Measurements from ENCODE around the gene RBMS3. TPM values are rescaled to one million over a fixed set of nuclear protein-coding genes. Genes with fewer than 3 reads are reported as not detected.

The RBMS3 gene
- total RNA-seq, 1 experiment from 2014 or later, result 1.3 TPM

- no peaks in the 10 kb centered on the region for H3K27me3 Mint-ChIP-seq (ENCODE audit: unreplicated experiment)
- no peak for TF ChIP-seq CTCF (IDR thresholded peaks at IDR 0.05; ENCODE audit: unreplicated experiment)
- DNase-seq, result no peak
- no peaks in the 10 kb centered on the region for H3K36me3 Mint-ChIP-seq (ENCODE audit: insufficient read depth, unreplicated experiment)
- no peak overlapping the region for H3K4me3 Mint-ChIP-seq (ENCODE audit: low read depth, unreplicated experiment)
- intact Hi-C loops (cut with micrococcal nuclease; ENCODE audit: unreplicated experiment), result no loop called here
- H3K9me3 Mint-ChIP-seq (ENCODE audit: low read depth, unreplicated experiment), result no peaks in the 10 kb centered on the region
- peaks cover 14% of the 10 kb centered on the region for H3K4me1 Mint-ChIP-seq (ENCODE audit: low read depth, unreplicated experiment)
- no peak overlapping the region for H3K27ac Mint-ChIP-seq (ENCODE audit: unreplicated experiment)
- BruUV-seq (replicated peaks), result no TSS peak
- CTCF ChIA-PET, result no interaction called here
Measured at GRCh38 chr3:30020380-30020779, 739.5 kb downstream of the RBMS3 start.

- no peak overlapping the region for H3K4me3 Mint-ChIP-seq (ENCODE audit: low read depth, unreplicated experiment)
- intact Hi-C loops (cut with micrococcal nuclease; ENCODE audit: unreplicated experiment), result no loop called here
- H3K27me3 Mint-ChIP-seq (ENCODE audit: unreplicated experiment), result no peaks in the 10 kb centered on the region
- CTCF ChIA-PET, result interaction anchor here (1.4 kb wide), 1 partner anchor 97 kb away, joined by 3 read pairs; no protein-coding TSS in a partner anchor
- H3K9me3 Mint-ChIP-seq (ENCODE audit: low read depth, unreplicated experiment), result no peaks in the 10 kb centered on the region
- no peaks in the 10 kb centered on the region for H3K36me3 Mint-ChIP-seq (ENCODE audit: insufficient read depth, unreplicated experiment)
- no peak for DNase-seq
- TF ChIP-seq CTCF (IDR thresholded peaks at IDR 0.05; ENCODE audit: unreplicated experiment), result no peak
- BruUV-seq (replicated peaks), result no TSS peak
- no peaks in the 10 kb centered on the region for H3K4me1 Mint-ChIP-seq (ENCODE audit: low read depth, unreplicated experiment)
- no peak overlapping the region for H3K27ac Mint-ChIP-seq (ENCODE audit: unreplicated experiment)
Measured at GRCh38 chr3:30024466-30024865, 743.6 kb downstream of the RBMS3 start.

GRCh38 chr3:30026851-30027250, 746.0 kb downstream of the RBMS3 start:
- intact Hi-C loops (cut with micrococcal nuclease; ENCODE audit: unreplicated experiment), result no loop called here
- H3K36me3 Mint-ChIP-seq (ENCODE audit: insufficient read depth, unreplicated experiment), result no peaks in the 10 kb centered on the region
- no peak overlapping the region for H3K27ac Mint-ChIP-seq (ENCODE audit: unreplicated experiment)
- TF ChIP-seq CTCF (IDR thresholded peaks at IDR 0.05; ENCODE audit: unreplicated experiment), result no peak
- no peak overlapping the region for H3K4me3 Mint-ChIP-seq (ENCODE audit: low read depth, unreplicated experiment)
- no TSS peak for BruUV-seq (replicated peaks)
- no peaks in the 10 kb centered on the region for H3K9me3 Mint-ChIP-seq (ENCODE audit: low read depth, unreplicated experiment)
- no peak for DNase-seq
- CTCF ChIA-PET, result no interaction called here
- H3K4me1 Mint-ChIP-seq (ENCODE audit: low read depth, unreplicated experiment), result no peaks in the 10 kb centered on the region
- no peaks in the 10 kb centered on the region for H3K27me3 Mint-ChIP-seq (ENCODE audit: unreplicated experiment)

- Mint-ChIP-seq H3K36me3 (ENCODE audit: insufficient read depth, unreplicated experiment) (no peaks in the 10 kb centered on the region), H3K4me1 (ENCODE audit: low read depth, unreplicated experiment) (no peaks in the 10 kb centered on the region), H3K27me3 (ENCODE audit: unreplicated experiment) (no peaks in the 10 kb centered on the region), H3K27ac (ENCODE audit: unreplicated experiment) (no peak overlapping the region), H3K9me3 (ENCODE audit: low read depth, unreplicated experiment) (no peaks in the 10 kb centered on the region), H3K4me3 (ENCODE audit: low read depth, unreplicated experiment) (no peak overlapping the region)
- BruUV-seq (replicated peaks), result no TSS peak
- intact Hi-C loops (cut with micrococcal nuclease; ENCODE audit: unreplicated experiment), result no loop called here
- TF ChIP-seq CTCF (IDR thresholded peaks at IDR 0.05; ENCODE audit: unreplicated experiment), result no peak
- CTCF ChIA-PET, result no interaction called here
- DNase-seq, result no peak
Measured at GRCh38 chr3:30034246-30034991, 753.5 kb downstream of the RBMS3 start.
